ENCODE data around the gene SCYGR3. TPM values are rescaled to one million over a fixed set of nuclear protein-coding genes. Genes with fewer than 3 reads are reported as not detected.
"Not testable (repeated sequence)": the region's sequence is repeated elsewhere in the genome, so short reads cannot be mapped to it uniquely, and the experiment has no call there.

Gene SCYGR3
- total RNA-seq, 1 experiment from 2014 or later = not detected

GRCh38 chr2:227613272-227613660 lies 1.4 kb downstream of the SCYGR3 start:
- no peak for DNase-seq (ENCODE audit: low read depth)

- no peak for DNase-seq (ENCODE audit: low read depth)
Observed at GRCh38 chr2:227612546-227613271, 1.9 kb downstream of the SCYGR3 start.

GRCh38 chr2:227610123-227610522 lies 4.5 kb downstream of the SCYGR3 start:
- DNase-seq (ENCODE audit: low read depth) = no peak

GRCh38 chr2:227608561-227609338 lies 5.9 kb downstream of the SCYGR3 start:
- DNase-seq (ENCODE audit: low read depth) = no peak

- DNase-seq (ENCODE audit: low read depth) = peak; percentile 13
Observed at GRCh38 chr2:227607941-227608340, 6.7 kb downstream of the SCYGR3 start.

GRCh38 chr2:227606476-227606875 lies 8.2 kb downstream of the SCYGR3 start:
- no peak for DNase-seq (ENCODE audit: low read depth)

- DNase-seq (ENCODE audit: low read depth) = no peak
Observed at GRCh38 chr2:227602358-227602757, 12.3 kb downstream of the SCYGR3 start.

GRCh38 chr2:227598835-227599503 lies 15.7 kb downstream of the SCYGR3 start, which contains the start of gene SCYGR2:
TSS of gene SCYGR2 (plus strand) at chr2:227598893. CDS start at chr2:227598893, 0 bp downstream.
- DNase-seq (ENCODE audit: low read depth) = not testable (repeated sequence)

GRCh38 chr2:227597998-227598397 lies 16.6 kb downstream of the SCYGR3 start:
- DNase-seq (ENCODE audit: low read depth) = no peak

- DNase-seq (ENCODE audit: low read depth) = no peak
Observed at GRCh38 chr2:227597036-227597435, 17.6 kb downstream of the SCYGR3 start.

- no peak for DNase-seq (ENCODE audit: low read depth)
Observed at GRCh38 chr2:227595797-227596196, 18.8 kb downstream of the SCYGR3 start.

GRCh38 chr2:227592694-227593387 lies 21.8 kb downstream of the SCYGR3 start:
- no peak for DNase-seq (ENCODE audit: low read depth)

- no peak for DNase-seq (ENCODE audit: low read depth)
Observed at GRCh38 chr2:227582369-227582768, 32.3 kb downstream of the SCYGR3 start.

GRCh38 chr2:227579791-227580190 lies 34.8 kb downstream of the SCYGR3 start:
- no peak for DNase-seq (ENCODE audit: low read depth)

- no peak for DNase-seq (ENCODE audit: low read depth)
Observed at GRCh38 chr2:227578642-227579041, 36.0 kb downstream of the SCYGR3 start.

GRCh38 chr2:227577555-227577954 lies 37.1 kb downstream of the SCYGR3 start:
- DNase-seq (ENCODE audit: low read depth) = no peak

GRCh38 chr2:227576812-227577211 lies 37.8 kb downstream of the SCYGR3 start:
- no peak for DNase-seq (ENCODE audit: low read depth)

- DNase-seq (ENCODE audit: low read depth) = peak; percentile 97
Observed at GRCh38 chr2:227576110-227576509, 38.5 kb downstream of the SCYGR3 start.

- no peak for DNase-seq (ENCODE audit: low read depth)
Observed at GRCh38 chr2:227570615-227571014, 44.0 kb downstream of the SCYGR3 start.

- no peak for DNase-seq (ENCODE audit: low read depth)
Observed at GRCh38 chr2:227568852-227569169, 45.8 kb downstream of the SCYGR3 start.

- no peak for DNase-seq (ENCODE audit: low read depth)
Observed at GRCh38 chr2:227566012-227566411, 48.6 kb downstream of the SCYGR3 start.

- no peak for DNase-seq (ENCODE audit: low read depth)
Observed at GRCh38 chr2:227565080-227565479, 49.6 kb downstream of the SCYGR3 start.

Measured in LHCN-M2 (cell line).